Left ventricle myocardium superior (tissue), 1 donor: ENCODE data around the gene LMAN2. TPM values are rescaled to one million over a fixed set of nuclear protein-coding genes. Genes with fewer than 3 reads are reported as not detected.

ENCODE experiments used
- ATAC-seq: fragments of 200-7000 bp; cut with Tn5 transposase; one replicate; pipeline ENCODE4 v1.9.1; 2020; ENCODE audit warnings: mild to moderate bottlenecking, moderate library complexity
- DNase-seq: peaks from one replicate; pipeline ENCODE4 v3.0.0-alpha.2; 2020
- intact Hi-C: fragments of 100-400 bp; cut with micrococcal nuclease; formaldehyde crosslinking; loops from one replicate; pipeline ENCODE4 v1.11.0; 2022
- total RNA-seq: library from RNA; stranded (reverse); fragmentation: NEBNext Ultra II Directional; extraction: Animal tissue kit (Norgen Biotek cat#: 25700); gene quantifications from one replicate; pipeline ENCODE4 v1.2.1, GENCODE V29; 2021
- donor health status: DM: no; HTN: yes; CAD: no; lungs with severe emphysema.

Gene LMAN2
- total RNA-seq, 1 donor from 2014 or later: 61.2 TPM

- intact Hi-C loops: no loop called here
- DNase-seq: no peak
- peak; percentile 49 for ATAC-seq
Measured at GRCh38 chr5:177334155-177334551, 17.3 kb downstream of the LMAN2 start.

GRCh38 chr5:177333420-177334154 is 17.9 kb downstream of the LMAN2 start:
- intact Hi-C loops: no loop called here
- no peak for ATAC-seq
- DNase-seq: no peak

- intact Hi-C loops: no loop called here
- no peak for DNase-seq
- ATAC-seq: no peak
Measured at GRCh38 chr5:177332896-177333260, 18.6 kb downstream of the LMAN2 start.

- intact Hi-C loops: no loop called here
- ATAC-seq: no peak
Measured at GRCh38 chr5:177332031-177332895, 19.2 kb downstream of the LMAN2 start.

GRCh38 chr5:177330991-177331842 is 20.3 kb downstream of the LMAN2 start:
- DNase-seq: no peak
- ATAC-seq: no peak
- intact Hi-C loops: no loop called here

More at GRCh38 chr5:177332031-177332895, 19.2 kb downstream of the LMAN2 start:
- DNase-seq: no peak

GRCh38 chr5:177329883-177330282 is 21.6 kb downstream of the LMAN2 start:
- intact Hi-C loops: loop anchor here (10.0 kb wide), 1 partner anchor 45 kb away; no protein-coding TSS in a partner anchor
- ATAC-seq: no peak

GRCh38 chr5:177328545-177329231 is 22.8 kb downstream of the LMAN2 start:
- DNase-seq (no peak), ATAC-seq (no peak)
- intact Hi-C loops: loop anchor here (10.0 kb wide), 1 partner anchor 46 kb away; no protein-coding TSS in a partner anchor

More at GRCh38 chr5:177329883-177330282, 21.6 kb downstream of the LMAN2 start:
- DNase-seq: no peak

GRCh38 chr5:177327539-177328522 is 23.6 kb downstream of the LMAN2 start:
- peak; percentile 89 for ATAC-seq
- intact Hi-C loops: loop anchor here (10.0 kb wide), 1 partner anchor 47 kb away; no protein-coding TSS in a partner anchor
- no peak for DNase-seq

- ATAC-seq (no peak), DNase-seq (no peak)
- intact Hi-C loops: loop anchor here (10.0 kb wide), 1 partner anchor 49 kb away; no protein-coding TSS in a partner anchor
Measured at GRCh38 chr5:177325868-177326381, 25.5 kb downstream of the LMAN2 start.

- no peak for ATAC-seq
- DNase-seq: no peak
- intact Hi-C loops: loop anchor here (10.0 kb wide), 1 partner anchor 54 kb away; no protein-coding TSS in a partner anchor
Measured at GRCh38 chr5:177320879-177321278, 30.6 kb downstream of the LMAN2 start.

GRCh38 chr5:177319913-177320588 is 31.4 kb downstream of the LMAN2 start:
- intact Hi-C loops: loop anchor here (10.0 kb wide), 1 partner anchor 55 kb away; no protein-coding TSS in a partner anchor
- ATAC-seq (no peak), DNase-seq (no peak)

GRCh38 chr5:177317959-177318377 is 33.5 kb downstream of the LMAN2 start:
- peak; percentile 61 for ATAC-seq
- intact Hi-C loops: no loop called here
- peak; percentile 68 for DNase-seq

- DNase-seq (no peak), ATAC-seq (no peak)
- intact Hi-C loops: no loop called here
Measured at GRCh38 chr5:177316005-177316404, 35.5 kb downstream of the LMAN2 start.

GRCh38 chr5:177315411-177315810 is 36.1 kb downstream of the LMAN2 start:
- intact Hi-C loops: no loop called here
- ATAC-seq: no peak
- no peak for DNase-seq

GRCh38 chr5:177314376-177315342 is 36.8 kb downstream of the LMAN2 start:
- intact Hi-C loops: no loop called here
- ATAC-seq (no peak), DNase-seq (no peak)
